K562 (cell line): ENCODE measurements around the gene GCSAM. TPM values are rescaled to one million over a fixed set of nuclear protein-coding genes. Genes with fewer than 3 reads are reported as not detected.
A peak's percentile ranks its signal among the peaks of the same experiment; 100 is the strongest.

Source experiments
- ATAC-seq: fragments of 200-7000 bp; cut with Tn5 transposase; 3 replicates; pipeline ENCODE4 v1.9.1; 2020; ENCODE audit warnings: moderate library complexity
- BruUV-seq: library from RNA; stranded (reverse); fragments of 400-500 nt; replicated peaks from 2 replicates; lab custom pipeline; 2021; lab: Mats Ljungman, UMichigan
- CTCF ChIA-PET: fragments of 300-600 bp; formaldehyde crosslinking; extraction: SDS; loops from one replicate; lab custom pipeline; 2021; ENCODE audit warnings: low intra/inter-chr PET ratio; lab: Yijun Ruan, JAX
- POLR2A ChIA-PET: fragments of 300-600, 350-650 bp; sonication (Branson Sonifier 250); formaldehyde crosslinking; extraction: SDS; loops from one replicate; lab custom pipeline; 2021; ENCODE audit warnings: antibody characterized with exemption, inconsistent platforms; lab: Yijun Ruan, JAX
- DNase-seq, 4 experiments: peaks; one replicate each; pipeline versions ENCODE4 v3.0.0 to v3.0.0-alpha.2; 2011 to 2018; ENCODE audit warnings: low spot score in 3 of 4, mixed read lengths in 3 of 4; ENCODE audit errors: extremely low read depth in 1 of 4
- FAIRE-seq: peaks from 2 replicates; lab custom pipeline; 2011; peaks lifted over from hg19 to GRCh38; lab: Jason Lieb, UNC
- H2AFZ ChIP-seq: 2 replicates; pipeline ENCODE4 v1.6.0; 2011; ENCODE audit warnings: low read depth, low read length, control low read depth, inconsistent platforms
- H3K27ac ChIP-seq: fragments of 200-600 bp; 3 replicates; pipeline ENCODE4 v1.8.0; 2011; ENCODE audit warnings: low read depth, mild to moderate bottlenecking, control low read depth, inconsistent platforms, low read length, moderate library complexity, mixed read lengths; ENCODE audit errors: extremely low read depth
- H3K27me3 ChIP-seq, 2 experiments: fragments of 300-600 bp in 1 of 2; 2 replicates in 1 of 2; 3 replicates in 1 of 2; pipeline versions ENCODE4 v1.6.0 to v1.8.0; 2011; ENCODE audit warnings: inconsistent platforms in 2 of 2, low read length in 2 of 2, mild to moderate bottlenecking in 1 of 2, mixed read lengths in 1 of 2, moderate library complexity in 1 of 2; ENCODE audit not compliant: control insufficient read depth in 2 of 2, insufficient read depth in 2 of 2
- H3K36me3 ChIP-seq: fragments of 300-600 bp; 3 replicates; pipeline ENCODE4 v1.8.0; 2011; ENCODE audit warnings: mild to moderate bottlenecking, low read length, inconsistent platforms; ENCODE audit not compliant: control insufficient read depth, insufficient read depth
- H3K4me1 ChIP-seq, 2 experiments: fragments of 200-600 bp in 1 of 2; replicated peaks in 1 of 2; 2 replicates in 1 of 2; 3 replicates in 1 of 2; pipeline versions ENCODE4 v1.5.1 to v1.8.0; 2011; ENCODE audit warnings: inconsistent platforms in 2 of 2, low read length in 2 of 2, mild to moderate bottlenecking in 1 of 2, mixed read lengths in 1 of 2, moderate library complexity in 1 of 2; ENCODE audit not compliant: control insufficient read depth in 2 of 2, insufficient read depth in 2 of 2
- H3K4me2 ChIP-seq: 2 replicates; pipeline ENCODE4 v1.6.1; 2011; ENCODE audit warnings: low read length, control low read depth, inconsistent platforms, mixed read lengths; ENCODE audit not compliant: insufficient read depth
- H3K4me3 ChIP-seq: fragments of 200-600 bp; sonication (generic), shearing (Covaris generic); 2 replicates; pipeline ENCODE4 v1.5.1; 2016; ENCODE audit warnings: control low read depth, inconsistent platforms
- H3K79me2 ChIP-seq: fragments of 200-600 bp; 3 replicates; pipeline ENCODE4 v1.8.0; 2011; ENCODE audit warnings: low read length, inconsistent platforms; ENCODE audit not compliant: control insufficient read depth, insufficient read depth
- H3K9ac ChIP-seq, 2 experiments: 2 replicates each; pipeline versions ENCODE4 v1.6.0 to v1.6.1; 2011; ENCODE audit warnings: low read depth in 2 of 2, low read length in 2 of 2, control low read depth in 1 of 2, inconsistent platforms in 1 of 2, mild to moderate bottlenecking in 1 of 2, mixed read lengths in 1 of 2; ENCODE audit not compliant: insufficient read depth in 1 of 2
- H3K9me1 ChIP-seq: one replicate; pipeline ENCODE4 v1.6.0; 2011; ENCODE audit warnings: inconsistent platforms, mild to moderate bottlenecking, low read length, moderate library complexity; ENCODE audit not compliant: control insufficient read depth, insufficient read depth
- H3K9me3 ChIP-seq: replicated peaks from 2 replicates; pipeline ENCODE4 v1.5.1; 2011; ENCODE audit warnings: low read depth, low read length, inconsistent platforms; ENCODE audit not compliant: control insufficient read depth, insufficient read depth
- H4K20me1 ChIP-seq: replicated peaks from 2 replicates; pipeline ENCODE4 v1.6.1; 2011; ENCODE audit warnings: low read length, inconsistent platforms, mixed read lengths; ENCODE audit not compliant: control insufficient read depth, insufficient read depth
- C11orf30 ChIP-seq: fragments of 450-650 bp; IDR thresholded peaks from 2 replicates; pipeline ENCODE4 v1.6.1; 2016; ENCODE audit warnings: low read depth, mild to moderate bottlenecking
- FOSL1 ChIP-seq: fragments of 200-800 bp; sonication (Bioruptor generic); conservative IDR thresholded peaks from 2 replicates; pipeline ENCODE4 v1.6.1; 2016; ENCODE audit warnings: missing genetic modification characterization, missing compliant biosample characterization
- FOXJ3 ChIP-seq: sonication (generic); formaldehyde crosslinking; IDR thresholded peaks from 2 replicates; pipeline ENCODE4 v1.4.0; 2020; ENCODE audit warnings: mild to moderate bottlenecking, missing genetic modification reagents
- JUND ChIP-seq, 2 experiments: IDR thresholded peaks; 2 replicates in 1 of 2; 3 replicates in 1 of 2; pipeline ENCODE4 v1.6.1; 2011; ENCODE audit warnings: borderline replicate concordance in 2 of 2, low read depth in 2 of 2, low read length in 2 of 2, improper control_type of control experiment in 1 of 2, missing biosample characterization in 1 of 2, missing genetic modification characterization in 1 of 2, missing genetic modification reagents in 1 of 2
- MAFG ChIP-seq: fragments of 450-650 bp; conservative IDR thresholded peaks from 2 replicates; pipeline ENCODE4 v1.6.1; 2016; ENCODE audit warnings: missing genetic modification characterization, missing compliant biosample characterization
- PCBP2 ChIP-seq: fragments of 200-400 bp; formaldehyde crosslinking; IDR thresholded peaks from 2 replicates; pipeline ENCODE4 v1.6.1; 2018; ENCODE audit warnings: low read length, low read depth, mild to moderate bottlenecking, moderate library complexity; ENCODE audit not compliant: poor library complexity, severe bottlenecking
- SOX6 ChIP-seq: fragments of 450-650 bp; IDR thresholded peaks from 2 replicates; pipeline ENCODE4 v1.6.1; 2014; ENCODE audit warnings: mild to moderate bottlenecking
- TGIF2 ChIP-seq: sonication (generic); formaldehyde crosslinking; IDR thresholded peaks from 2 replicates; pipeline ENCODE4 v1.8.1; 2022; ENCODE audit warnings: mild to moderate bottlenecking, missing genetic modification reagents, moderate library complexity
- ZEB2 ChIP-seq: fragments of 450-650 bp; IDR thresholded peaks from 2 replicates; pipeline ENCODE4 v1.6.1; 2016
- ZNF316 ChIP-seq: fragments of 450-650 bp; IDR thresholded peaks from 2 replicates; pipeline ENCODE4 v1.6.1; 2016
- WGBS: fragments of 100-300 bp; shearing (Covaris generic); methylation state at CpG from one replicate; pipeline ENCODE4 v1.1.6; 2016; ENCODE audit warnings: low coverage, mixed read lengths; ENCODE audit not compliant: insufficient coverage; ENCODE audit errors: missing lambda C conversion rate; 5-methylcytosine and 5-hydroxymethylcytosine counted together
- in situ Hi-C: fragments of 300-500 bp; cut with MboI; formaldehyde crosslinking; loops from 4 replicates; pipeline ENCODE4 v1.15.0; 2018; ENCODE audit warnings: inconsistent platforms, mixed read lengths
- intact Hi-C: fragments of 100-400 bp; cut with micrococcal nuclease; formaldehyde crosslinking; loops from 2 replicates; pipeline ENCODE4 v1.14.2; 2022
- polyA plus RNA-seq, 8 experiments: library from polyadenylated mRNA; depleted of rRNA in 4 of 8; stranded (reverse) in 5 of 8; unstranded in 3 of 8; fragments of >200 nt; fragmentation: Nextera tagmentation in 2 of 8; fragmentation: Illumina TruSeq in 1 of 8; extraction: Ambion mirVana in 2 of 8; extraction: Trizol in 1 of 8; gene quantifications; 2 replicates each; pipeline versions ENCODE4 v1.2.1 to v1.2.3, GENCODE V29; 2011 to 2014; ENCODE audit warnings: inconsistent platforms in 1 of 8, missing spikeins in 1 of 8
- total RNA-seq, 7 experiments: library from RNA; depleted of rRNA in 6 of 7; stranded (reverse); fragments of >200 nt in 6 of 7; fragmentation: Illumina TruSeq in 2 of 7; extraction: Trizol in 2 of 7; gene quantifications; 2 replicates each; pipeline versions ENCODE4 v1.2.1 to v1.2.3, GENCODE V29; 2011 to 2021; ENCODE audit warnings: low replicate concordance in 1 of 7
- TF ChIP-seq, protein P1 (sequence below): sonication (generic); IDR thresholded peaks from 2 replicates; pipeline ENCODE4 v1.6.1; 2016
- TF ChIP-seq, protein P2 (sequence below), 2 experiments: fragments of 450-650 bp; conservative IDR thresholded peaks; 2 replicates each; pipeline ENCODE4 v1.6.1; 2017; ENCODE audit warnings: mild to moderate bottlenecking in 2 of 2, moderate library complexity in 2 of 2
- TF ChIP-seq, protein P3 (sequence below), 2 experiments: IDR thresholded peaks; 2 replicates each; pipeline ENCODE4 v1.6.1; 2012; ENCODE audit warnings: improper control_type of control experiment in 2 of 2, low read depth in 2 of 2, low read length in 2 of 2, borderline replicate concordance in 1 of 2

Gene GCSAM
- total and polyA plus RNA-seq, 9 of the 15 experiments (the other 6 are each of a cell fraction or from before 2014, with no cell fraction given): 0.10 TPM; not detected in 8

DNA sequence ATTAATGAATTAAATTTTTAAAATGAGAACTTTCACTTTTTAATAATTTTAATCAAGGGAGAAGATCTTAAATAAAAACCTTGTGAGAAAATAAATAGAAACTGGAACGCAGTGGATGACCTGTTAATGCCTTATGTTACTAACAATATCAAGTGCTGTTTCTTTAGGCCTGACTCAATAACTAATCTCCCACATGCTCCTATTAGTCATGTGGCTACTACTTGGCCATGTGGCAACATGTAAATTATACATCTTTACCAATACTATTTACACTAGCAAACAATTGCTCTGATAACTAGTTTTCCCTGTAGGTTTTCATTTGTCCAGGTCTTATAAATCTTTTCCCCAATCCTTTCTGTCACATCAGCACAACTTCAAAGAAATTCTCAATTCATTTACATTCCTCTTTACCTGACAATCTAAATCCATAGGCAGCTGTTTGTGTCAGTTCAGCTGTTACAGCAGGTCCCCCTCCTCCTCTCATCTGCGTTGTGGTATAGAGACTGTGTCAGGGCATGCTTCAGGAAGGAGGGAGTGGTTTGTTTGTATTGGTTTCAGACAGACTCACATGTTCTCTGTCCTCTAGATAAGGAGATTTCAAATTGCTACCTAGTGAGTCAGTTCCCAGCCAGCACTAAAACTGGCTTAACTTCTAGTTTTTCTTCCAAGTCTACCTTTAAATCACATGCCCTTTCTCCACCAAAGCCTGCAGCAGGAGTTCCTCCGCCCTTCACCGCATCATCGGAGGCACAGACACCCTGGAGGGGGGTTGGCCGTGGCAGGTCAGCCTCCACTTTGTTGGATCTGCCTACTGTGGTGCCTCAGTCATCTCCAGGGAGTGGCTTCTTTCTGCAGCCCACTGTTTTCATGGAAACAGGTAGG is 58.2 kb downstream of the GCSAM start:
- H3K36me3 ChIP-seq: no peaks in the 10 kb centered on the region
- no peaks in the 10 kb centered on the region for H3K79me2 ChIP-seq
- H3K4me3 ChIP-seq: no peak overlapping the region
- CTCF ChIA-PET: no interaction called here
- H3K9me3 ChIP-seq: no peaks in the 10 kb centered on the region
- POLR2A ChIA-PET: no interaction called here
- FAIRE-seq: no peak
- TF ChIP-seq FOXJ3 (CRISPR knock-in tag): no peak
- peak; percentile 30; the same call in 1 of the 2 replicates for TF ChIP-seq SOX6
- peak; percentile 34; the same call in 1 of the 2 replicates for TF ChIP-seq MAFG (tag)
- peak; percentile 64 for TF ChIP-seq ZNF316
- peak; percentile 47 for TF ChIP-seq C11orf30
- peak; percentile 77 for TF ChIP-seq FOSL1 (tag)
- TF ChIP-seq, protein P1, sequence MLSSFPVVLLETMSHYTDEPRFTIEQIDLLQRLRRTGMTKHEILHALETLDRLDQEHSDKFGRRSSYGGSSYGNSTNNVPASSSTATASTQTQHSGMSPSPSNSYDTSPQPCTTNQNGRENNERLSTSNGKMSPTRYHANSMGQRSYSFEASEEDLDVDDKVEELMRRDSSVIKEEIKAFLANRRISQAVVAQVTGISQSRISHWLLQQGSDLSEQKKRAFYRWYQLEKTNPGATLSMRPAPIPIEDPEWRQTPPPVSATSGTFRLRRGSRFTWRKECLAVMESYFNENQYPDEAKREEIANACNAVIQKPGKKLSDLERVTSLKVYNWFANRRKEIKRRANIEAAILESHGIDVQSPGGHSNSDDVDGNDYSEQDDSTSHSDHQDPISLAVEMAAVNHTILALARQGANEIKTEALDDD: 0 out of 2 replicates have a peak, but pooled peaks have one; percentile 21
- no peak for TF ChIP-seq TGIF2 (CRISPR knock-in tag)
- no peak for TF ChIP-seq ZEB2
- TF ChIP-seq JUND (IDR thresholded peaks at IDR 0.05; ENCODE audit: borderline replicate concordance, low read depth, low read length): peak; percentile 54; the same call in 1 of the 2 replicates
- TF ChIP-seq JUND (tag; IDR thresholded peaks at IDR 0.05; ENCODE audit: borderline replicate concordance, low read depth, low read length): peak; percentile 39; the same call in 1 of the 3 replicates
- TF ChIP-seq, protein P2, sequence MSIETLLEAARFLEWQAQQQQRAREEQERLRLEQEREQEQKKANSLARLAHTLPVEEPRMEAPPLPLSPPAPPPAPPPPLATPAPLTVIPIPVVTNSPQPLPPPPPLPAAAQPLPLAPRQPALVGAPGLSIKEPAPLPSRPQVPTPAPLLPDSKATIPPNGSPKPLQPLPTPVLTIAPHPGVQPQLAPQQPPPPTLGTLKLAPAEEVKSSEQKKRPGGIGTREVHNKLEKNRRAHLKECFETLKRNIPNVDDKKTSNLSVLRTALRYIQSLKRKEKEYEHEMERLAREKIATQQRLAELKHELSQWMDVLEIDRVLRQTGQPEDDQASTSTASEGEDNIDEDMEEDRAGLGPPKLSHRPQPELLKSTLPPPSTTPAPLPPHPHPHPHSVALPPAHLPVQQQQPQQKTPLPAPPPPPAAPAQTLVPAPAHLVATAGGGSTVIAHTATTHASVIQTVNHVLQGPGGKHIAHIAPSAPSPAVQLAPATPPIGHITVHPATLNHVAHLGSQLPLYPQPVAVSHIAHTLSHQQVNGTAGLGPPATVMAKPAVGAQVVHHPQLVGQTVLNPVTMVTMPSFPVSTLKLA (conservative IDR thresholded peaks at IDR 0.05): peak; percentile 28 to 47; a peak in 1 of 4 replicates
- TF ChIP-seq, protein P3, sequence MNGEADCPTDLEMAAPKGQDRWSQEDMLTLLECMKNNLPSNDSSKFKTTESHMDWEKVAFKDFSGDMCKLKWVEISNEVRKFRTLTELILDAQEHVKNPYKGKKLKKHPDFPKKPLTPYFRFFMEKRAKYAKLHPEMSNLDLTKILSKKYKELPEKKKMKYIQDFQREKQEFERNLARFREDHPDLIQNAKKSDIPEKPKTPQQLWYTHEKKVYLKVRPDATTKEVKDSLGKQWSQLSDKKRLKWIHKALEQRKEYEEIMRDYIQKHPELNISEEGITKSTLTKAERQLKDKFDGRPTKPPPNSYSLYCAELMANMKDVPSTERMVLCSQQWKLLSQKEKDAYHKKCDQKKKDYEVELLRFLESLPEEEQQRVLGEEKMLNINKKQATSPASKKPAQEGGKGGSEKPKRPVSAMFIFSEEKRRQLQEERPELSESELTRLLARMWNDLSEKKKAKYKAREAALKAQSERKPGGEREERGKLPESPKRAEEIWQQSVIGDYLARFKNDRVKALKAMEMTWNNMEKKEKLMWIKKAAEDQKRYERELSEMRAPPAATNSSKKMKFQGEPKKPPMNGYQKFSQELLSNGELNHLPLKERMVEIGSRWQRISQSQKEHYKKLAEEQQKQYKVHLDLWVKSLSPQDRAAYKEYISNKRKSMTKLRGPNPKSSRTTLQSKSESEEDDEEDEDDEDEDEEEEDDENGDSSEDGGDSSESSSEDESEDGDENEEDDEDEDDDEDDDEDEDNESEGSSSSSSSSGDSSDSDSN (IDR thresholded peaks at IDR 0.05; ENCODE audit: borderline replicate concordance in 1 of 2, low read depth in 2 of 2, low read length in 2 of 2): no peak
- TF ChIP-seq PCBP2: no peak
- TF ChIP-seq, all 486 proteins: peak for 8
- in situ Hi-C loops (no loop called here), intact Hi-C loops (no loop called here)
- peak in 1 of 4 experiments; percentile 17 for DNase-seq
- H3K4me2 ChIP-seq: peak overlapping the region; percentile 23; the same call in 1 of the 2 replicates
- 0% methylated on average over 6 of the region's 6 CpGs for WGBS
- H3K9ac ChIP-seq: no peak overlapping the region
- no peaks in the 10 kb centered on the region; a peak in 2 of 5 replicates for H3K27me3 ChIP-seq
- H3K27ac ChIP-seq: no peak overlapping the region
- no TSS peak for BruUV-seq
- no peak overlapping the region for H2AFZ ChIP-seq
- H3K9me1 ChIP-seq: no peaks in the 10 kb centered on the region
- no peaks in the 10 kb centered on the region for H4K20me1 ChIP-seq
- H3K4me1 ChIP-seq: no peaks in the 10 kb centered on the region; a peak in 1 of 5 replicates
- ATAC-seq: peak; percentile 81
